ENCODE data around the gene CUEDC1.

Gene CUEDC1

GRCh38 chr17:57832314-57833178, 122.7 kb downstream of the CUEDC1 start:
- H3K27ac ChIP-seq = peak overlapping the region; percentile 42
- no peak for TF ChIP-seq CTCF (conservative IDR thresholded peaks at IDR 0.05)

- H3K27ac ChIP-seq = no peak overlapping the region
- TF ChIP-seq CTCF (conservative IDR thresholded peaks at IDR 0.05) = no peak
Observed at GRCh38 chr17:57830880-57831279, 124.3 kb downstream of the CUEDC1 start.

GRCh38 chr17:57823469-57824401, 131.5 kb downstream of the CUEDC1 start:
- no peak overlapping the region for H3K27ac ChIP-seq
- TF ChIP-seq CTCF (conservative IDR thresholded peaks at IDR 0.05) = no peak

- no peak for TF ChIP-seq CTCF (conservative IDR thresholded peaks at IDR 0.05)
- no peak overlapping the region for H3K27ac ChIP-seq
Observed at GRCh38 chr17:57819867-57820266, 135.3 kb downstream of the CUEDC1 start.

GRCh38 chr17:57819285-57819684, 135.9 kb downstream of the CUEDC1 start:
- no peak for TF ChIP-seq CTCF (conservative IDR thresholded peaks at IDR 0.05)
- H3K27ac ChIP-seq = no peak overlapping the region

- no peak for TF ChIP-seq CTCF (conservative IDR thresholded peaks at IDR 0.05)
- H3K27ac ChIP-seq = no peak overlapping the region
Observed at GRCh38 chr17:57818066-57818465, 137.1 kb downstream of the CUEDC1 start.

GRCh38 chr17:57817299-57817698, 137.9 kb downstream of the CUEDC1 start:
- TF ChIP-seq CTCF (conservative IDR thresholded peaks at IDR 0.05) = no peak
- H3K27ac ChIP-seq = no peak overlapping the region

All from VCaP (cell line).